CD4-positive, alpha-beta T cell treated with Interleukin-6 at 100 ng/mL for 8 hours (primary cell): ENCODE results near the gene SMIM12.
A peak's percentile ranks its signal among the peaks of the same experiment; 100 is the strongest.

ENCODE experiments used
- DNase-seq: peaks from one replicate; pipeline ENCODE4 v3.0.0-alpha.2; 2020; ENCODE audit warnings: mixed read lengths, low spot score

SMIM12 gene

GRCh38 chr1:34859446-34860200 lies at the start of gene SMIM12:
Gene SMIM12, minus strand, starts transcription at chr1:34859749. Its CDS starts 3,772 bp downstream, at chr1:34855977.
- DNase-seq: peak; percentile 89

- DNase-seq: no peak
Observed at GRCh38 chr1:34908369-34908768, 48.8 kb upstream of the SMIM12 start.

- DNase-seq: no peak
Observed at GRCh38 chr1:34907487-34908090, 48.0 kb upstream of the SMIM12 start.

GRCh38 chr1:34906756-34907155 lies 47.2 kb upstream of the SMIM12 start:
- no peak for DNase-seq

- DNase-seq: no peak
Observed at GRCh38 chr1:34906222-34906621, 46.7 kb upstream of the SMIM12 start.

- no peak for DNase-seq
Observed at GRCh38 chr1:34905098-34905459, 45.5 kb upstream of the SMIM12 start.

GRCh38 chr1:34904236-34905097 lies 44.9 kb upstream of the SMIM12 start:
- DNase-seq: no peak

- DNase-seq: no peak
Observed at GRCh38 chr1:34901919-34902318, 42.4 kb upstream of the SMIM12 start.

- DNase-seq: no peak
Observed at GRCh38 chr1:34900775-34901502, 41.4 kb upstream of the SMIM12 start.

GRCh38 chr1:34899906-34900305 lies 40.4 kb upstream of the SMIM12 start:
- DNase-seq: no peak

GRCh38 chr1:34899471-34899870 lies 39.9 kb upstream of the SMIM12 start:
- no peak for DNase-seq

GRCh38 chr1:34898330-34898761 lies 38.8 kb upstream of the SMIM12 start:
- no peak for DNase-seq

GRCh38 chr1:34896612-34897011 lies 37.1 kb upstream of the SMIM12 start:
- DNase-seq: no peak

GRCh38 chr1:34889705-34890104 lies 30.2 kb upstream of the SMIM12 start:
- DNase-seq: no peak

GRCh38 chr1:34887593-34887992 lies 28.0 kb upstream of the SMIM12 start:
- DNase-seq: no peak

GRCh38 chr1:34885405-34886247 lies 26.1 kb upstream of the SMIM12 start:
- DNase-seq: peak; percentile 24

GRCh38 chr1:34884961-34885360 lies 25.4 kb upstream of the SMIM12 start:
- no peak for DNase-seq

- DNase-seq: no peak
Observed at GRCh38 chr1:34884536-34884935, 25.0 kb upstream of the SMIM12 start.

- DNase-seq: no peak
Observed at GRCh38 chr1:34879230-34879629, 19.7 kb upstream of the SMIM12 start.

GRCh38 chr1:34876406-34876805 lies 16.9 kb upstream of the SMIM12 start:
- no peak for DNase-seq

GRCh38 chr1:34874296-34874952 lies 14.9 kb upstream of the SMIM12 start:
- DNase-seq: no peak
